ENCODE data around the gene TMEM266.

TMEM266 gene

DNA sequence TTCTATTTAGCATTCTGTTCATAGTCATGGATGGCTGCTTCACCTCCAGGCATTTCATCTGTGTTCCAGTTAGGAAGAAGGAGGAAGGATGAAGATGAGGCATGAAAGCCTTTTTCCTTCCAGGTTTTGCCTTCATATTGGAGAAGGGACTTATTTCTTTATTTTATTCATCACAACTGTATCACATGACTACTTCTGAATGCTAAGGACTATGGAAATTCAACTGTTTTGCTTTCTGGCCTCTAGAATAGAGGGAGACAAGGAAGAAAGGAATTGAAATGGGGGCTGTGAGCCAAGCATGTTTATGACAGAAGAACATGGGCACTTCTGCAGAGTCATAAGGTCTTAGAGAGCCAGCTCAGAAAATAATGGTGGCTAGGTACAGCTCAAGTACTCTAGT lies 10.4 kb downstream of the TMEM266 start:
- no peak for DNase-seq

DNA sequence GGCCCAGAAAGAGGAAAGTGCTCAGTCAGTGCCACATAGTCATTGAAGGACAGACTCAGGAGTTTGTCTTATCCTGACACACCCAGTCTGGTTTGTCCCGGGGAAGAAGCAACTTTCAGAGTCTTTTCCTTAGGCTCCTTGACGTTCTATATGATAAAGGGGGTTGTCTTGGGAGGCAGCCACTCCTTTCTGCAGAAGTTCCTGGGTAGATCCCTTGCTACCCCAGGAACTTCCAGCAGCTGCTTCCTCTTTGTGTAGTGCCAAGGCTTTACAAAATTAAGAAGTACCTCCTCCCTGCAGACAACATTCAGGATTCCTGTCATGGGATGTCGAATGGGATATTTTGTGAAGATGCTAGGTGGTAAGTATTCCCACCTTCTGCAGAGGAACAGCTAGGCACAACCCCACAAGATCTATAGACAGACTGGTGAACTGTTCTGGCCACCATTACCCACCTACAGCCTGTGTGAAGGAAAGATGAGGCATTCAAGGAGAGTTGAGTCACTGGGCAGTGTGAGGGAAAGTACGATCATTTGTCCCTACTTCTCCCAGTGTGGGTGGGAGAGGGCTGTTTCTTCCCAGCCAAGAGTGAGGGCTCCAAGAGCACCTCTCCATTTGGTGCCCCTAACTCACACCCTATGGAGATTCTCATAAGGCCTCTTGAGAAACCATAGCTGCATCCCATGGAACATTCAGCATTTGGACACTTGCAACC lies 11.3 kb downstream of the TMEM266 start:
- DNase-seq: no peak

GRCh38 chr15:76071806-76072205 lies 12.0 kb downstream of the TMEM266 start:
- no peak for DNase-seq

- DNase-seq: no peak
Measured at GRCh38 chr15:76073554-76073953, 13.8 kb downstream of the TMEM266 start.

DNA sequence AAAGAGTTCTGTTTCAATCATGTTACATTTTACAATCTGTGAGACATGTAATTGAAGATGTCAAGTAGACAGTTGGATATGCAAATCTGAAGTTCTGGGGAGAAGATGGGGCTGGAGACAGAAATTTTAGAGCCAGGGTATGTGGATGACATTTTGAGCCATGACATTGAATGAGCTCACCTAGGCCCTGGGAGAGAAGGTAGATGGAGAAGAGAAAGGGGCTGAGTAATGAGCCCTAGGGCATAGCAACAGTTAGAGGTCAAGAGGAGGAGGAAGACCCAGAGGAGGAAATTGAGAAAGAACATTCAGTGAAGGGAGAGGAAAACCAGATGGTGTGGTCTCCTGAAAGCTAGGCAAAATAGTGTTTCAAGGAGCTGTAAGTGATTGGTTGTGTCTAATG lies 15.3 kb downstream of the TMEM266 start:
- DNase-seq: no peak

DNA sequence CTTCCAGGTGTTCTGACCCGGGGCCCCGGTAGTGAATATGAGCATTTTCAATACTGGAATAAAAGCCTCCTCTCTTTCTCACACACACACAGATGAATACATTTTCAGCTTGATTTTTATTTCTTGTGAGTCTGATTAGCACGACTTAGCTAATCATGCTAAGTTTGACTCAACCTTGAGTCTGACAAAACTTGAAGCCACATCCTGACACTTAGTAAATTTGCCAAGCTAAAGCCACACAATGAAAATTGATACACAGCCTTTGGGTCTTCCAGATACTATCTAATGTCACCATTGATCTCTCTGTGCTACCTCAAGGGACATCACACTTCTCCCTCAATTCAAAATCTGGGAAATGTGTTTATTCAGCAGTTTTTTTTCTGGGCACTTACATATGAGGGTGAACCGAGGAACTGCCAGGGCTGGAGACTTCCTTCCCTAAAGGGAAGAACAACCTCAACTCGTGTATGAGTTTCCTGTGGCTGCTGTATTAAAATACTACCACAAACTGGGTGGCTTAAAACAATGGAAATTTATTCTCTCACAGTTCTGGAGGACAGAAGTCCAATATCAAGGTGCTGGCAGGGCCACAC lies 18.6 kb downstream of the TMEM266 start:
- no peak for DNase-seq

DNA sequence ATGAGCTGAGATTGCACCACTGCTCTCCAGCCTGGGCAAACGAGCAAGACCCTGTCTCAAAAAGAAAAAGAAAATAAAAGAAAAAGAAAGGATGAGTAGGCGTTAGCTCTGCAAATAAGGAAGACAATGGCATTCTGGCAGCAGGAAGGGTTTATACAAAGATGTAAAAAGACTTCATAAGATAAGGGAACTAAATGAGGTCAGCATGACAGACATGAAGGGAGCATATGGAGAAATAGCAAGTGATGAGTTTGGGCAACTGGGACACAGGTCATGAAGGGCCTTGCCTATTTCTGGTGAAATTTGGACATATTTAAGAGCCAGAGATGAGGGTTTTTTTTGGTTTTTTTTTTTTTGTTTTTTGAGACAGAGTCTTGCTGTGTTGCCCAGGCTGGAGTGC lies 24.5 kb downstream of the TMEM266 start:
- DNase-seq: no peak

DNA sequence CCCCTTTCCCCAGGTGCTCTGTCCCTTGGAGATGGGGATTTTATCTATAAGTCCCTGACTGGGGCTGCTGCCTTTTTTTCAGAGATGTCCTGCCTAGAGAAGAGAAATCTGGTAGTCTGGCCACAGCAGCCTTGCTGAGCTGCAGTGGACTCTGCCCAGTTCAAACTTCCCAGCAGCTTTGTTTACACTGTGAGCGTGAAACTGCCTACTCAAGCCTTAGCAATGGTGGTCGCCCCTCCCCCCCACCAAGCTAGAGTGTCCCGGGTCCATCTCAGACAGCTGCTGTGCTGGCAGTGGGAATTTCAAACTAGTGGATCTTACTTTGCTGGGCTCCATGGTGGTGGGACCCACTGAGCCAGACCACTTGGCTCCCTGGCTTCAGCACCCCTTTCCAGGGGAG lies 38.9 kb downstream of the TMEM266 start:
- DNase-seq: no peak

DNA sequence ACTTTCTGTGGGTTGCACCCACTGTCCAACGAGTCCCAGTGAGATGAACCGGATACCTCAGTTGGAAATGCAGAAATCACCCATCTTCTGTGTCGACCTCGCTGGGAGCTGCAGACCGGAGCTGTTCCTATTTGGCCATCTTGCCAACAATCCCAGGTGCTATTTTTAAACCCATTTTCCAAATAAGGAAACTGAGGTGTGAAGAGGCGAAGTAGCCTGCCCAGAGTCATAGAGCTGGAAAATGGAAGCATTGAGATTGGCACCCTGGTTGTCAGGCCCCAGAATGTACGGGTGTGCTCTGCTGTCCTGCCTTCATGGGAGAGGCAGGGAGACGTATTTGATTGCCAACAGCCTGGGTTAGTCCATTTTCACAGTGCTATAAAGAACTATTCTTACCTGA lies 39.6 kb downstream of the TMEM266 start:
- no peak for DNase-seq

DNA sequence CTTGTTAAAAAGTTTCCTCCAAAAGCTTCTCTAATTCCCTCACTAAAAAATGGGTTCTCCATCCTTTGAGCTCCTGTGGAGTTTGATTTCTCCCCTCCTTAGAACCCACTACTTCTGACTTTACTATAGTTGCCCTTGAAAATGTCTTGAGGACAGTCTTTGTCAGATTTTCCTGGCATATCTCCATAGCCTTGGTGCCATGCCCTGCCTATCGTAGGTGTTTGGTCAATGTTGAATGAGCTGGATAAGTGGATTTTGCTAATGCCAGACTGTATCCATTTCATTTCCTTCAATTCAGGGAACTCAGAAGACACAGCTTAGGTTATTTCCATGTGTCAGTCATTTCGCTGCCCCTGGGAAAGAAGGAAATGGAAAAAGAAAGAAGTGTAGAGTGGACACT lies 40.6 kb downstream of the TMEM266 start:
- DNase-seq: no peak

DNA sequence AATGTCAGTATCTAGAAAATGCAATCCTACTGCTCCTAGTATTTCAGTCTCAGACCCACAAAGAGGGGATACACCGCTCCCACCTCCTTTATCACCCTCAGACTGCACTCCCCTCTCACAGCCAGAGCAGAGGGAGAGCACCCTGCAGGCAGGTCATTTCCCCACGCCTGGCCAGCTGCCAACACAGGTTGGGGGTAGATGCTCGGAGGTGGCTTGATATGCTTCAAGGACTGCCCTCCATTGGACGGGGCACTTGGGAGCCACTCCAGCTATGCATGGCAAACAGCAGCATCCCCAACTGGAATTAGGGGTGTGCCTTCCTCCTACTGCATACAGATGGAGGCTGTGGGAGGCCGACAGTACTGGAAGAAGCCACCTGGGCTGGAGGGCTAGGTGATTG lies 41.9 kb downstream of the TMEM266 start:
- no peak for DNase-seq

DNA sequence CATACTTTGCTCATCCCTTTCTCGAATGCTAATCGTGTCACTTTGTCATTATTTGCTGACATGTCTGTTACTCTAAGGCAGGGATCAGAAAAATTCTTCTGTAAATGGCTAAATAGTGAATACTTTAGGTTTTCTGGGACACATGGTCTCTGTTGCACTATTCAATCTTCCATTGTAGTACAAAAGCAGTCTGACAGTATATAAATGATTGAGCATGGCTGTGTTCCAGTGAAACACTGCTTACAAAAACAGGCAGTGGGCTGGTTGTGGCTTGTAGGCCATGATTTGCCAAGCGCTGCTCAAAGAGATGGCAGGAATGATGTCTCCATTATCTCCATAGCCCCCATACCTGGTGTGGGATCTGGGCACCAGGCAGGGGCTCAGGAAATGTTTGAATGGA lies 45.6 kb downstream of the TMEM266 start:
- peak; percentile 53 for DNase-seq

DNA sequence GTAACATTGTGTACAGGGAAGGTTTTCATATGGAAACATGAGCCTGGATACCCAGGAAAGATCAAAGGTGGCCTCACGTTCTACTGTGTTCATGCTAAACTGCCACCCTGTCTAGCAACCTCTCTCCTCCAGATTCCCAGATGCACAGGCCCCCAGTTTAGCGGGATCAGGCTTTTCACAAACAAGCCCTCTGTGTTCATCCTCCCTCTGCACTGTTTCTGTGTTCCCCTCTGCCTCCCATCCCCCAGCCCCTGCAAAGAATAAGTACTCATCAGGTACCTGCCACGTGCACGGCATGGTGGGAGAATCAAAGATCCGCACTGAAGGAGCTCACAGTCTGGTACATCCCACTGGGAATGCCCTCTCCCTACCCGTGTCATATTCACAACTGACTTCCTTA lies 46.1 kb downstream of the TMEM266 start:
- no peak for DNase-seq

GRCh38 chr15:76107169-76107568 lies 47.4 kb downstream of the TMEM266 start:
- no peak for DNase-seq

DNA sequence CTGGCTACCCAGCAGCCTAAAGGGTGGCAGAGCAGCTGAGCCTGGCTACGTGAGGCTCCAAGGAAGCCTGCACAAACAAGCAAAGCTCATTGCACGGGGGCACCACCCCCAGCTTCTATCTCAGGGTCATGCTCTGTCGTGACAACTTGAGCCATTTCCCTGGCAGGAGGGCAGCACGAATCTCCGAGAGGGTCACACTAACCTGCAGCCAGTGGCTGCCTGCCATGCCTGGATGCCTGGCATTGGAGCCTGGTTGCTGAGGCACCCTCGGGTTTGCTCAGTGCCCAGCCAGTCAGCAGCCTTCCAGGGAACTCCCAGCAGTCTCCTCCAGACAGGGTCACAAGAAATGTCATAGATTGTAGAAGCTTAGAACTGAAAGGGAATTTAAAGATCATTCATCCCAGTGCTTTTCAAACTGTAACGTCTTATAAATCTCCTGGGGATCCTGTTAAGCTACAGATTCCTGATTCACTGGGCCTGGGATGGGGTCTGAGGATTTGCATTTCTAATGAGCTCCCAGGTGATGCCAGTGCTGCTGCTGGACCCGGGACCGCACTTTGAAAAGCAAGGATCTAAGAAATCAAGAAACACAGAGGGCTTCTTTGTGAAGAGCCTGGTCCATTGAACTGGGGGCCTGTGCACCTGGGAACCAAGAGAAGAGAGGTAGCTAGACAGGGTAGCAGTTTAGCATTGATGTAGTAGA lies 48.4 kb downstream of the TMEM266 start:
- no peak for DNase-seq

GRCh38 chr15:76109046-76109445 lies 49.3 kb downstream of the TMEM266 start:
- no peak for DNase-seq

GRCh38 chr15:76114561-76114960 lies 54.8 kb downstream of the TMEM266 start:
- no peak for DNase-seq

GRCh38 chr15:76116138-76116885 lies 56.5 kb downstream of the TMEM266 start:
- no peak for DNase-seq

DNA sequence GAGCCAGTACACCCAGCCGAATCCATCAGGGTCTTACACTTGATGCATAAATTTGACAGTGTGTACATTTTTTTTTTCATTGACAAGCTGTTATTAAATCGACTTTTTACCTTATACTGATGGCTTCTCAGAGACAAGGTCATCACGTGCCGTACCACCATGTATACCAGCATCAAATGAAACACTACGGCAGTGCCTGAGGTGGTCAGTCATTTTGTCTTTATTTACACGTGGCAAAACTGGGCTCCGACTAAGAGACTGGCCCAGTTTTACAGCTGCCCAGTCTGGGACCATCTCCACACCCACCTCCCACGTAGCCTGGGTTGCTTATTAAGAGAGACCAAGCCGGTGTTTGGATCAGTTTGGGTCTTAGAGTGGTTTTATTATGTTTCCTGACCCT lies 57.4 kb downstream of the TMEM266 start:
- DNase-seq: no peak

GRCh38 chr15:76118767-76119166 lies 59.0 kb downstream of the TMEM266 start:
- DNase-seq: no peak

DNA sequence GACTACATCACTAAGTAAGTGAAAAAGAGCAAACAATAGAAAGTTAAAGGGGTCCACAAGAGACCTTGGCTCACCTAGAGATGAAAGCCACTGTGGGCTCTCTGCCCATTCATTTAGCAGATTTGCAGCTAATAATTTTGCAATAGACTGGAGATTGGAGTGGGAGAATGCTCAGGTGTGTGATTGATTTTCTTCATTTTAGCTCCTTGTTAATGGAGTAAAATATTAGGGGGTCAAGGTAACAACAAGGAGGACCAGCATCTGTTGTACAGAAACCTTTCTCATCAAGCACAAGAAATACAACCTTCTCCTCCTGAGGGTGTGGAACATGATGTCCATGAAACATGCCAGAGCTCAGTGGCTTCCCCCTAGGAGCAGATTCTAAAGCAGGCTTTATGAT lies 63.2 kb downstream of the TMEM266 start:
- no peak for DNase-seq

DNA sequence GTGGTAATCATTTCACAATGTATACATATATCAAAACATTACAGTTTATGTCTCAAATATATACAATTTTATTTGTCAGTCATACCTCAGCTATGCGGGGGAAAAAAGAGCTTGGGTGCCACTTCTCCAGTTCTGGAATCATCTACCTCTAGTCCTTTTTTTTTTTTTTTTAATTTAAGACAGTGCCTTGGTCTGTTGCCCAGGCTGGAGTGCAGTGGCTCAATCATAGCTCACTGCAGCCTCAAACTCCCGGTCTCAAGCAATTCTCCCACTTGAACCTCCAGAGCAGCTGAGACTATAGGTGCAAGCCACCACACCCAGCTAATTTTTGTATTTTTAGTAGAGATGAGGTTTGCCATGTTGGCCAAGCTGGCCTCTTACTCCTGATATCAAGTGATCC lies 67.4 kb downstream of the TMEM266 start:
- no peak for DNase-seq

- DNase-seq: no peak
Measured at GRCh38 chr15:76127880-76128279, 68.1 kb downstream of the TMEM266 start.

DNA sequence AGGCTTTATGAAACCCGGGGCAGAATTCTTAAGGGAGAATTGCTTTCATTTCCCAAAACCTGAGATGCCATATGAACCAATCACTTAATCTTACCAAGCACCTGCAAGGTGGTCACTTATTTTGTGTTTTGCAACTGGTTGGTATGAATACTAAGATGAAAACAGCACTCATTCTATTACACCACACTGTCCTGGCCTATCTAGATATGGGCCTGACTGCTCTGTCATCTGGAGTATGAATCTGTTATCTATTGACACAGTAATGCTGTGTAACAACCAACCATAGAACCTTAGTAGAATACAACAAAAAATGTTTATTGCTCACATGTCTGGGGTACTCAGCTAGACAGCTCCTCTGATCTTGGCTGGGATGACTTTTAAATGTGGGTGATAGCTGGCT lies 74.8 kb downstream of the TMEM266 start:
- DNase-seq: no peak

All from NCI-H1694 (cell line).